GM13976 (cell line): ENCODE data around the gene MYO10.

Experiments used
- DNase-seq: peaks from one replicate; pipeline ENCODE4 v3.0.0; 2012; ENCODE audit warnings: low spot score
- in situ Hi-C: fragments of 300-500 bp; cut with MboI; formaldehyde crosslinking; loops from one replicate; pipeline ENCODE4 v1.12.0; 2022; ENCODE audit warnings: low sequenced_read_pairs, mixed read lengths, inconsistent platforms; ENCODE audit not compliant: unreplicated experiment
- TF ChIP-seq, protein P1 (sequence below): IDR thresholded peaks from 2 replicates; pipeline ENCODE4 v1.5.1; 2012; ENCODE audit warnings: borderline replicate concordance, mild to moderate bottlenecking; ENCODE audit not compliant: insufficient read depth; ENCODE audit errors: extremely low read depth, missing control alignments, control extremely low read depth

The MYO10 gene

DNA sequence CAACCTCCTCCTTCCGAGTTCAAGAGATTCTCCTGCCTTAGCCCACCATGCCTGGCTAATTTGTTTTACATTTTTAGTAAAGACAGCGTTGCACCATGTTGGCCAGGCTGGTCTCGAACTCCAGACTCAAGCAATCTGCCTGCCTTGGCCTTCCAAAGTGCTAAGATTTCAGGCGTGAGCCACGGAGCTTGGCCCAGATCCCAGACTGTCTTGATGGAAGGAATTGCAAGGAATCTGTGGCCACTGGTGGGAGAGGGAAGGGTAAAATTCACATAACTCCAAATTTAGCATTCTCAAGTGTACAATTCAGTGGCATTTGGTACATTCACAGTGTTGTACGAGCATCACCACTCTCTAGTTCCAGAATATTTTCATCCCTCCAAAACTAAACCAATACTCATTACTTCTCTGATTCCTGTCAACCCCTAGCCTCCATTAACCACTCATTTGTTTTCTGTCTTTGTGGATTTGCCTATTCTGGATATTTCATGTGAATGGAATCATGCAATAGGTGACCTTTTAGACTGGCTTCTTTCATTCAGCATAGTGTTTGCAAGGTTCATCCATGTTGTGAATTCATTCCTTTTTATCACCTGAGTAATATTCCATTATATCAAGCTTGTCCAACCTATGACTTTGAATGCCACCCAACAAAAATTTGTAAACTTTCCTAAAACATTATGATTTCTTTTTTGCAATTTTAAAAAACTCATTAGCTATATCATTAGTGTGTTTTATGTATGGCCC lies 8.9 kb upstream of the MYO10 start:
- no peak for DNase-seq
- TF ChIP-seq, protein P1, sequence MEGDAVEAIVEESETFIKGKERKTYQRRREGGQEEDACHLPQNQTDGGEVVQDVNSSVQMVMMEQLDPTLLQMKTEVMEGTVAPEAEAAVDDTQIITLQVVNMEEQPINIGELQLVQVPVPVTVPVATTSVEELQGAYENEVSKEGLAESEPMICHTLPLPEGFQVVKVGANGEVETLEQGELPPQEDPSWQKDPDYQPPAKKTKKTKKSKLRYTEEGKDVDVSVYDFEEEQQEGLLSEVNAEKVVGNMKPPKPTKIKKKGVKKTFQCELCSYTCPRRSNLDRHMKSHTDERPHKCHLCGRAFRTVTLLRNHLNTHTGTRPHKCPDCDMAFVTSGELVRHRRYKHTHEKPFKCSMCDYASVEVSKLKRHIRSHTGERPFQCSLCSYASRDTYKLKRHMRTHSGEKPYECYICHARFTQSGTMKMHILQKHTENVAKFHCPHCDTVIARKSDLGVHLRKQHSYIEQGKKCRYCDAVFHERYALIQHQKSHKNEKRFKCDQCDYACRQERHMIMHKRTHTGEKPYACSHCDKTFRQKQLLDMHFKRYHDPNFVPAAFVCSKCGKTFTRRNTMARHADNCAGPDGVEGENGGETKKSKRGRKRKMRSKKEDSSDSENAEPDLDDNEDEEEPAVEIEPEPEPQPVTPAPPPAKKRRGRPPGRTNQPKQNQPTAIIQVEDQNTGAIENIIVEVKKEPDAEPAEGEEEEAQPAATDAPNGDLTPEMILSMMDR, result no peak
- in situ Hi-C loops, result no loop called here

DNA sequence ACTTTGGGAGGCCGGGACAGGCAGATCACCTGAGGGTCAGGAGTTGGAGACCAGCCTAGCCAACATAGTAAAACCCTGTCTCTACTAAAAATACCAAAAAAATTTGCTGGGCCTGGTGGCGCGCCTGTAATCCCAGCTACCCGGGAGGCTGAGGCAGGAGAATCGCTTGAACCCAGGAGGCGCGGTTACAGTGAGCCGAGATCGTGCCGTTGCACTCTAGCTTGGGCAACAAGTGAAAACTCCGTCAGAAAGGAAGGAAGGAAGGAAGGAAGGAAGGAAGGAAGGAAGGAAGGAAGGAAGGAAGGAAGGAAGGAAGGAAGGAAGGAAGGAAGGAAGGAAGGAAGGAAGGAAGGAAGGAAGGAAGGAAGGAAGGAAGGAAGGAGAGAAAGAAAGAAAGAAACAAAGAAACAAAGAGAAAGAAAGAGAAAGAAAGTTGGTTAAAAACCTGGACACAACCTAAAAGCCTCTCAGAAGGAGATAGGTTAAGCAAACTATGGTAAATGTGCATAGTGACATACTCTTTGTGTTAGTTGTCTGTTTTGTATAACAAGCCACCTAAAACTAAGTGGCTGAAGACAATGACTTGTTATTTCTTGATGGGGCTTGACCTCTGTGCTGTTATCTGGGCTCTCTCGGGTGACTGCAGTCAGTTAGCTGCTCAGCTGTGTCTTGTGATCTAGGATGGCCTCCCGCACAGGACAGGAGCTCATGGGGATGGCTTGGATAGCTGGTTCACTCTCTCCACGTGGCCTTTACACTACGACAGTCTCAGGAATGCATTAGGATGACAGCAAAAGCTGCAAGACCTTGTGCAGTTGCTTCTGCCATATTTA lies 8.0 kb upstream of the MYO10 start:
- in situ Hi-C loops, result no loop called here
- no peak for DNase-seq

GRCh38 chr5:16937503-16938161 lies 1.5 kb upstream of the MYO10 start:
- in situ Hi-C loops, result no loop called here
- DNase-seq, result no peak
- TF ChIP-seq, protein P1, result no peak

More for the DNA sequence above, 8.0 kb upstream of the MYO10 start:
- TF ChIP-seq, protein P1, result no peak

GRCh38 chr5:16936989-16937438 lies 926 bp upstream of the MYO10 start:
- TF ChIP-seq, protein P1, result no peak
- in situ Hi-C loops, result no loop called here
- no peak for DNase-seq

DNA sequence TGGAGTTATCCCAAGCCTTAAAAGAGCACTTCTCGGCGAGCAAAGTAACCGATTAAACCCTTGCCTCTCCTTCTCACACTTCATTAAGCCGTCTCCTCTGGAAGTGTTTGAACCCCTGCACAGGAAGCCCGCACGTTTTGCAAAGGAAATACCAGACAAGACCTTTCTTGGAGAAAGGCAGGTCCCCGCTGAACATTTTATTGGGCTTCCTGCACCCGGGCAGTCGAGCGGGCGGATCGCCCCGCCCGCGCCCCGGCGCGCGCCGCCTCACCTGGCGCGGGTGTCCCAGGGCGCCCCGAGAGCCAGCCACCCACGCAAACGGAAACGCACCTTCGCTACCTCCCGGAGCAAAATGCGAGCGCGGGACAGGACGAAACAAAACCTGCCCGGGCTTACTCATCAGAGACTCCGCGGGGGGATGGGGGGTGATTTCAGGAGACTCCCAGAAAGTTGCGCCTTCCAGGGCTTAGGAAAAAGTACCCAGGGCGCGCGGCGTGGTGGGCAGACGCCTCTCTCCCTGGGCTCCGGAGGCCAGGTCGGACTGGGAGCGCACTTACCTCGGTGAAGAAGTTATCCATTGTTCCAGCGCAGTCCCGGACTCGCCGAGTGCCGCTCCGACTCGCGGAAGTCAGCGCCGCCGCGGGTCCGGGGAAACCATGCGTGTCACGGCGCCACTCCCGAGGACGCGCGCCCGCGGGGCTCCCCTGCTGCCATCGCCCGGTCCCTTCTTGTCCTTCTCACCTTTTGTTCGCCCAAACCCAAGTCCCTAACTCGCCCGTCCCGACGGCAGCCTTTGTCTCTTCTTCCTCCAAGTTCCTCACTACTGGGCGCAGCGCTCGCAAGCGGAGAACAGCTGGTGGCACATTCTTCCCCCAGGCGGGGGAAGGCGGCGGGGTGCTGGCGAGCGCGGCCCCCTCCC lies 598 bp downstream of the MYO10 start:
- in situ Hi-C loops, result no loop called here
- TF ChIP-seq, protein P1, result no peak
- peak; percentile 33 for DNase-seq

DNA sequence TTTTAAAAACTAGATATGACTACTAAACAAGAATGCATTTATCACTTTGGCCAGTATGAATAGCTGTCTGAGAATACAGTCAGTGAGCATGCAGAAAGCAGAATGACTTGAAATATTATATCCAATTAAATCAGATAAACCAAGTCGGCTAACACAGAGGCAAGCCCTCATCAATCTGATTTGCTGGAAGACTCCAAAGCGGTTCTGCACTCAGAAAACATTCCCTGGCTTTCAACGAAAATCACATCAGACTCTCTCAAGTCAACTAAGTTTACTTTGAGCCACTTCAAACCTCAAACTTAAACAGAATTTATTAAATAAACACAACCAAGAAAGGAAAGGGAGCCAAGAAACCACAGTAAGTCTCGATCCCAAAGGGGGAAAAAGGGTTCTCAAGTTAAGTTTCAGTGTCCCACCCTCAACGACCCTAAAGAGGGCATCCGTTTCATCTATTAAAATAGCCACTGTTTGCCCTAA lies 1.4 kb downstream of the MYO10 start:
- TF ChIP-seq, protein P1, result no peak
- in situ Hi-C loops, result no loop called here
- DNase-seq, result no peak
